A673 (cell line): Measurements from ENCODE around the gene CRB1.

Experiments used
- CTCF ChIP-seq: fragments of 300-800, 200-600 bp; sonication (generic); conservative IDR thresholded peaks from 2 replicates; pipeline ENCODE4 v1.5.1; 2017; ENCODE audit warnings: low read depth, mild to moderate bottlenecking, antibody characterized with exemption, low read length, moderate library complexity, mixed read lengths
- EZH2 ChIP-seq: fragments of 200-600 bp; sonication (generic); IDR thresholded peaks from 2 replicates; pipeline ENCODE4 v1.6.1; 2017; ENCODE audit warnings: borderline replicate concordance, low read depth, mild to moderate bottlenecking, mixed read lengths, antibody characterized with exemption, low read length; ENCODE audit not compliant: poor library complexity, severe bottlenecking

- TF ChIP-seq CTCF (no peak), EZH2 (no peak)
Measured at GRCh38 chr1:197304638-197305200, 36.7 kb downstream of the CRB1 start.
